Lung (tissue), 12 donors: Measurements from ENCODE around the gene GABRA4. TPM values are rescaled to one million over a fixed set of nuclear protein-coding genes. Genes with fewer than 3 reads are reported as not detected.

Source experiments
- ATAC-seq: fragments of 200-7000 bp; cut with Tn5 transposase; one replicate; pipeline ENCODE4 v1.9.1; 2020; ENCODE audit warnings: moderate number of reproducible peaks; ENCODE audit not compliant: insufficient read depth, low FRiP score
- DNase-seq, 3 donors: peaks; one replicate each; pipeline ENCODE4 v3.0.0-alpha.2; 2013 to 2017
- H3K27ac ChIP-seq, 2 donors: one replicate each; pipeline ENCODE4 v1.5.1; 2013; ENCODE audit warnings: mild to moderate bottlenecking in 2 of 2, moderate library complexity in 2 of 2, control low read depth in 1 of 2, inconsistent platforms in 1 of 2, low read depth in 1 of 2, low read length in 1 of 2
- H3K27me3 ChIP-seq, 3 donors: one replicate each; pipeline ENCODE4 v1.5.1; 2013; ENCODE audit warnings: low read length in 2 of 3; ENCODE audit not compliant: control insufficient read depth in 3 of 3, insufficient read depth in 3 of 3
- H3K36me3 ChIP-seq, 4 donors: one replicate each; pipeline ENCODE4 v1.5.1; 2013; ENCODE audit warnings: low read length in 4 of 4, mild to moderate bottlenecking in 1 of 4, moderate library complexity in 1 of 4; ENCODE audit not compliant: control insufficient read depth in 4 of 4, insufficient read depth in 4 of 4
- H3K4me1 ChIP-seq, 5 donors: one replicate each; pipeline ENCODE4 v1.5.1; 2013; ENCODE audit warnings: low read length in 5 of 5, mild to moderate bottlenecking in 2 of 5, moderate library complexity in 1 of 5; ENCODE audit not compliant: control insufficient read depth in 5 of 5, insufficient read depth in 5 of 5
- H3K4me3 ChIP-seq: one replicate; pipeline ENCODE4 v1.5.1; 2013; ENCODE audit warnings: mild to moderate bottlenecking, control low read depth, moderate library complexity
- H3K9ac ChIP-seq, 2 donors: one replicate each; pipeline ENCODE4 v1.5.1; 2013; ENCODE audit warnings: low read length in 2 of 2, control low read depth in 1 of 2; ENCODE audit not compliant: insufficient read depth in 1 of 2
- H3K9me3 ChIP-seq, 4 donors: one replicate each; pipeline ENCODE4 v1.5.1; 2013; ENCODE audit warnings: low read length in 3 of 4, mild to moderate bottlenecking in 1 of 4, moderate library complexity in 1 of 4; ENCODE audit not compliant: control insufficient read depth in 4 of 4, insufficient read depth in 3 of 4
- CTCF ChIP-seq: IDR thresholded peaks from 2 replicates; pipeline ENCODE4 v1.5.1; 2012; ENCODE audit warnings: mild to moderate bottlenecking; ENCODE audit errors: control extremely low read depth, extremely low read depth
- WGBS, 2 donors: extraction: QIAGEN DNeasy Blood & Tissue Kit; methylation state at CpG; one replicate each; pipeline ENCODE4 v1.1.7; 2013; 5-methylcytosine and 5-hydroxymethylcytosine counted together
- polyA plus RNA-seq, 2 donors: library from polyadenylated mRNA; stranded (reverse); fragments of 200-250 nt; gene quantifications; one replicate each; pipeline ENCODE4 v1.2.1, GENCODE V29; 2013
- total RNA-seq, 2 donors: library from RNA; depleted of rRNA in 1 of 2; stranded (reverse); fragments of >200 nt in 1 of 2; gene quantifications; one replicate each; pipeline ENCODE4 v1.2.1, GENCODE V29; 2014 to 2021
- donor health status: control.
- donor health status: control.
- donor health status: Bipolar disorder and iron deficiency.
- donor health status: healthy.
- donor health status: DM: yes; HTN: yes; CAD: no.

Gene GABRA4
- total and polyA plus RNA-seq, 4 donors: 0.09 TPM; not detected in 3

- no peak overlapping the region for H3K9ac ChIP-seq
- peaks cover 0 to 23% (median 11%) of the 10 kb centered on the region in 3 donors for H3K27me3 ChIP-seq
- WGBS, 2 donors: 1 to 3% methylated on average over 47 of the region's 47 CpGs
- ATAC-seq: peak; percentile 84
- peak; percentile 76 to 78 (median 77) for DNase-seq
- peak; percentile 4 for TF ChIP-seq CTCF
- H3K36me3 ChIP-seq: no peaks in the 10 kb centered on the region
- peak overlapping the region in 1 of 2 donors; percentile 76 for H3K27ac ChIP-seq
- no peak overlapping the region for H3K4me3 ChIP-seq
- H3K9me3 ChIP-seq: peaks cover 0 to 3% (median 0%) of the 10 kb centered on the region in 4 donors
- H3K4me1 ChIP-seq: peaks cover 0 to 19% (median 5%) of the 10 kb centered on the region in 5 donors
These were observed 39.2 kb upstream of the GABRA4 start for GRCh38 chr4:47032405-47033106.

GRCh38 chr4:47031751-47032404 is 38.5 kb upstream of the GABRA4 start:
- Histone ChIP-seq H3K27ac (peak overlapping the region in 1 of 2 donors; percentile 76), H3K9me3 (peaks cover 0 to 3% (median 0%) of the 10 kb centered on the region in 4 donors), H3K4me3 (no peak overlapping the region), H3K36me3 (no peaks in the 10 kb centered on the region), H3K9ac (no peak overlapping the region), H3K4me1 (peaks cover 0 to 19% (median 5%) of the 10 kb centered on the region in 5 donors), H3K27me3 (peaks cover 0 to 23% (median 11%) of the 10 kb centered on the region in 3 donors)
- peak; percentile 45 for ATAC-seq
- WGBS, 2 donors: 0 to 2% methylated on average over 17 to 19 of the region's 19 CpGs
- no peak for TF ChIP-seq CTCF
- DNase-seq: peak in 1 of 3 donors; percentile 6

- no peak within 1 kb of the TSS for H3K4me3 ChIP-seq
- ATAC-seq (no peak), DNase-seq (peak; percentile 64 to 72 (median 69))
- TF ChIP-seq CTCF: no peak
- H3K4me1 ChIP-seq: peaks cover 0 to 19% (median 5%) of the 10 kb centered on the region in 5 donors
- H3K9ac ChIP-seq: peak within 1 kb of the TSS in 1 of 2 donors; percentile 52
- H3K9me3 ChIP-seq: peaks cover 0 to 3% (median 0%) of the 10 kb centered on the region in 4 donors
- peaks cover 0 to 23% (median 11%) of the 10 kb centered on the region in 3 donors for H3K27me3 ChIP-seq
- H3K36me3 ChIP-seq: no peaks in the 10 kb centered on the region
- H3K27ac ChIP-seq: peak within 1 kb of the TSS in 1 of 2 donors; percentile 76
- WGBS, 2 donors: 4 to 6% methylated on average over 20 of the region's 20 CpGs
These were observed 37.8 kb upstream of the GABRA4 start, which contains the start of gene GABRB1 for GRCh38 chr4:47031011-47031678. Gene GABRB1 (plus strand): TSS chr4:47031567.
